NCI-H510A (cell line): ENCODE data around the gene SLC35F3.
"Not testable (repeated sequence)": the region's sequence is repeated elsewhere in the genome, so short reads cannot be mapped to it uniquely, and the experiment has no call there.

Experiments
- DNase-seq: peaks from one replicate; lab custom pipeline; 2025; lab: John Stamatoyannopoulos, UW

SLC35F3 gene

GRCh38 chr1:234144901-234145300 lies 240.4 kb downstream of the SLC35F3 start:
- no peak for DNase-seq

GRCh38 chr1:234148350-234148749 lies 243.9 kb downstream of the SLC35F3 start:
- no peak for DNase-seq

GRCh38 chr1:234148816-234149215 lies 244.3 kb downstream of the SLC35F3 start:
- no peak for DNase-seq

- DNase-seq, result no peak
Observed at GRCh38 chr1:234149217-234149616, 244.7 kb downstream of the SLC35F3 start.

GRCh38 chr1:234150892-234151291 lies 246.4 kb downstream of the SLC35F3 start:
- no peak for DNase-seq

GRCh38 chr1:234152344-234152743 lies 247.9 kb downstream of the SLC35F3 start:
- DNase-seq, result not testable (repeated sequence)

GRCh38 chr1:234154320-234155251 lies 250.1 kb downstream of the SLC35F3 start:
- DNase-seq, result peak; percentile 22

- DNase-seq, result no peak
Observed at GRCh38 chr1:234162661-234163060, 258.2 kb downstream of the SLC35F3 start.

- no peak for DNase-seq
Observed at GRCh38 chr1:234163267-234163919, 258.9 kb downstream of the SLC35F3 start.

- DNase-seq, result no peak
Observed at GRCh38 chr1:234164098-234164709, 259.7 kb downstream of the SLC35F3 start.

GRCh38 chr1:234168061-234168724 lies 263.7 kb downstream of the SLC35F3 start:
- DNase-seq, result no peak

- DNase-seq, result no peak
Observed at GRCh38 chr1:234169161-234169849, 264.8 kb downstream of the SLC35F3 start.

- DNase-seq, result no peak
Observed at GRCh38 chr1:234170067-234170466, 265.6 kb downstream of the SLC35F3 start.

- DNase-seq, result no peak
Observed at GRCh38 chr1:234170622-234171021, 266.1 kb downstream of the SLC35F3 start.

GRCh38 chr1:234173968-234174367 lies 269.5 kb downstream of the SLC35F3 start:
- DNase-seq, result no peak

GRCh38 chr1:234175363-234175762 lies 270.9 kb downstream of the SLC35F3 start:
- no peak for DNase-seq

- DNase-seq, result no peak
Observed at GRCh38 chr1:234176000-234176399, 271.5 kb downstream of the SLC35F3 start.

GRCh38 chr1:234176847-234177246 lies 272.4 kb downstream of the SLC35F3 start:
- not testable (repeated sequence) for DNase-seq

GRCh38 chr1:234185438-234185837 lies 281.0 kb downstream of the SLC35F3 start:
- no peak for DNase-seq

GRCh38 chr1:234186037-234186688 lies 281.7 kb downstream of the SLC35F3 start:
- no peak for DNase-seq

- DNase-seq, result no peak
Observed at GRCh38 chr1:234188454-234188792, 283.9 kb downstream of the SLC35F3 start.
